Dedifferentiated amniotic fluid mesenchymal stem cell (primary cell): ENCODE data around the gene STAU1.
"Not testable (repeated sequence)": the region's sequence is repeated elsewhere in the genome, so short reads cannot be mapped to it uniquely, and the experiment has no call there.

Experiments used
- DNase-seq: peaks from one replicate; pipeline ENCODE4 v3.0.0-alpha.2; 2016; ENCODE audit errors: extremely low spot score

The STAU1 gene

GRCh38 chr20:49122920-49123319 is 65.2 kb downstream of the STAU1 start:
- DNase-seq: no peak

- no peak for DNase-seq
Measured at GRCh38 chr20:49119988-49120387, 68.1 kb downstream of the STAU1 start.

- DNase-seq: no peak
Measured at GRCh38 chr20:49118307-49118706, 69.8 kb downstream of the STAU1 start.

- no peak for DNase-seq
Measured at GRCh38 chr20:49115564-49115963, 72.6 kb downstream of the STAU1 start.

GRCh38 chr20:49112596-49113274 is 75.4 kb downstream of the STAU1 start:
- DNase-seq: no peak

GRCh38 chr20:49110767-49111694 is 77.1 kb downstream of the STAU1 start:
- DNase-seq: no peak

GRCh38 chr20:49106328-49106727 is 81.8 kb downstream of the STAU1 start:
- no peak for DNase-seq

- not testable (repeated sequence) for DNase-seq
Measured at GRCh38 chr20:49104979-49105547, 83.1 kb downstream of the STAU1 start.

GRCh38 chr20:49104365-49104648 is 83.8 kb downstream of the STAU1 start:
- no peak for DNase-seq

GRCh38 chr20:49103647-49104364 is 84.3 kb downstream of the STAU1 start:
- no peak for DNase-seq

- DNase-seq: no peak
Measured at GRCh38 chr20:49103019-49103418, 85.1 kb downstream of the STAU1 start.

GRCh38 chr20:49100972-49101371 is 87.2 kb downstream of the STAU1 start:
- DNase-seq: no peak

GRCh38 chr20:49100292-49100691 is 87.8 kb downstream of the STAU1 start:
- not testable (repeated sequence) for DNase-seq

- DNase-seq: no peak
Measured at GRCh38 chr20:49099011-49099410, 89.1 kb downstream of the STAU1 start.

- no peak for DNase-seq
Measured at GRCh38 chr20:49098136-49098535, 90.0 kb downstream of the STAU1 start.

- no peak for DNase-seq
Measured at GRCh38 chr20:49097159-49097558, 91.0 kb downstream of the STAU1 start.

GRCh38 chr20:49096203-49096730 is 91.9 kb downstream of the STAU1 start:
- DNase-seq: no peak

GRCh38 chr20:49091762-49092161 is 96.4 kb downstream of the STAU1 start:
- DNase-seq: no peak

- no peak for DNase-seq
Measured at GRCh38 chr20:49091104-49091503, 97.0 kb downstream of the STAU1 start.

- DNase-seq: not testable (repeated sequence)
Measured at GRCh38 chr20:49082295-49082694, 105.8 kb downstream of the STAU1 start.

- no peak for DNase-seq
Measured at GRCh38 chr20:49078310-49078709, 109.8 kb downstream of the STAU1 start.

- DNase-seq: no peak
Measured at GRCh38 chr20:49074521-49074920, 113.6 kb downstream of the STAU1 start.
